Measurements from ENCODE around the gene RFTN2.

DNA sequence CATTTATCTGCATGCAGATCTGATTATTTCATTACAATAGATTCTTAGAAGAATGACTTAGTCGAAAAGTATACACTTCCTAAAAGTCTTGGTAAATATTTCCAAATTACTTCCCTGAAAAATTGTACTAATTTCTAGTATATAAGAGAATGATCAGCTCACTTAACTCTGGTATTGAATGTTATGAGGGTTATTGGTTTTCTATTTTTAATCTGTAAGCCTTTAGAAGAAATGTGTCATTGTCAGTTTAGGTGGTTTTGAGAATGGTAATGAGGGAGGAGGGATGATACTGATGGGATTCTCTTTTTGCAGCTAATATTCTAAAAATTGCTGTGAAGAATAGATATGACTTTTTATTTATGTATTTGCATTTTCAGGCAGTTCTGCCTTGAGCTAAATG lies 135.7 kb downstream of the RFTN2 start:
- TF ChIP-seq YY1 (IDR thresholded peaks at IDR 0.05; ENCODE audit: insufficient read depth, insufficient read length) (no peak), SUZ12 (IDR thresholded peaks at IDR 0.05; ENCODE audit: extremely low read depth, insufficient read depth, insufficient read length) (no peak)
